ENCODE results near the gene ABHD12.

DNA sequence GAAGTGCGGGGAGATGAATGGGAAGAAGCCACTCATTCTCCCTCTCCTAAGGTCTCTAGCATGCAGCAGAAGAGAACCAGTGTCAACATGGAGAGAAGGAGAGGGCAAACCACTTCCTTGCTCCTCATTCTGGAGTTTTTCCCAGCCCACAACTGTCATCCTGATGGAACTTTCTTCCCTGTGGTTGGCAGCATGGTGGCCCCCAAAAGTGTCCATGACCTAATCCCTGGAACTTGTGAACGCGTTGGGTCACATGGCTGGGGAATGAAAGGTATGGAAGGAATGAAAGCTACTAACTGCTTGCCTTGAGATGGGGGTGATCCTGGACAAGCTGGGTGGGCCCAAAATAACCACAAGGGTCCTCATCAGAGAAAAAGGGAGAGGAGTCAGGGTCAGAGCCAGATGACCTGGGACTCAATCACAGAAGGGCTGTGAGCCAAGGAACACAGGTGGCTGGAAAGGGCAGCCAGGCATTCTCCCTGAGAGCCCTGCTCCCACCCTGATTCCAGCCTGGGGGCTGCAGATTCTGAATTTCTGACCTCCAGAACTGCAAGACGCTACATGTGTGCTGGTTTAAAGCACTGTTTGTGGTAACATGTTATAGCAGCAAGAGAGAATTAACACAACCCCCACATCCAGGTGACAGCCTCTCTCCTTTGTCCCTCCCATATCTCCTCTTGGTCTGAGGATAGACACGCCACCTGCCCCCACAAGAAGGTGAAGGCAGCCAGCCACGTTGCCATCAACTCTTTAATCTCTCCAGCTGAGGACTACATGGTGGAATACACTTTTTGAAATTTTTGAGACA, 79.5 kb downstream of the ABHD12 start:
- TF ChIP-seq EZH2 (IDR thresholded peaks at IDR 0.05; ENCODE audit: low read length) = no peak
- TF ChIP-seq, protein P1, sequence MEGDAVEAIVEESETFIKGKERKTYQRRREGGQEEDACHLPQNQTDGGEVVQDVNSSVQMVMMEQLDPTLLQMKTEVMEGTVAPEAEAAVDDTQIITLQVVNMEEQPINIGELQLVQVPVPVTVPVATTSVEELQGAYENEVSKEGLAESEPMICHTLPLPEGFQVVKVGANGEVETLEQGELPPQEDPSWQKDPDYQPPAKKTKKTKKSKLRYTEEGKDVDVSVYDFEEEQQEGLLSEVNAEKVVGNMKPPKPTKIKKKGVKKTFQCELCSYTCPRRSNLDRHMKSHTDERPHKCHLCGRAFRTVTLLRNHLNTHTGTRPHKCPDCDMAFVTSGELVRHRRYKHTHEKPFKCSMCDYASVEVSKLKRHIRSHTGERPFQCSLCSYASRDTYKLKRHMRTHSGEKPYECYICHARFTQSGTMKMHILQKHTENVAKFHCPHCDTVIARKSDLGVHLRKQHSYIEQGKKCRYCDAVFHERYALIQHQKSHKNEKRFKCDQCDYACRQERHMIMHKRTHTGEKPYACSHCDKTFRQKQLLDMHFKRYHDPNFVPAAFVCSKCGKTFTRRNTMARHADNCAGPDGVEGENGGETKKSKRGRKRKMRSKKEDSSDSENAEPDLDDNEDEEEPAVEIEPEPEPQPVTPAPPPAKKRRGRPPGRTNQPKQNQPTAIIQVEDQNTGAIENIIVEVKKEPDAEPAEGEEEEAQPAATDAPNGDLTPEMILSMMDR (optimal IDR thresholded peaks at IDR 0.05 in 1 of 3, IDR thresholded peaks at IDR 0.05 in 1 of 3, conservative IDR thresholded peaks at IDR 0.05 in 1 of 3; ENCODE audit: extremely low read depth in 1 of 3, insufficient read depth in 2 of 3, low read length in 3 of 3) = no peak

Data from keratinocyte (primary cell).